OCI-LY1 (cell line): Measurements from ENCODE around the gene CRYBB1.

Experiments
- CTCF ChIP-seq: fragments of 200-600 bp; sonication (generic), shearing (Covaris generic); IDR thresholded peaks from 2 replicates; pipeline ENCODE4 v1.5.1; 2017; ENCODE audit warnings: mild to moderate bottlenecking, antibody characterized with exemption, low read length, moderate library complexity, mixed read lengths
- EZH2 ChIP-seq: fragments of 200-600 bp; sonication (generic), shearing (Covaris generic); IDR thresholded peaks from 2 replicates; pipeline ENCODE4 v1.8.0; 2017; ENCODE audit warnings: borderline replicate concordance, mixed run types, mild to moderate bottlenecking, antibody characterized with exemption, low read length, moderate library complexity, mixed read lengths

- no peak for TF ChIP-seq CTCF
- no peak for TF ChIP-seq EZH2
These were observed 9.7 kb downstream of the CRYBB1 start for GRCh38 chr22:26608129-26608528.
